A549 (cell line): Measurements from ENCODE around the gene ABHD1.

Experiments
- ELK1 ChIP-seq: fragments of 150-350 bp; IDR thresholded peaks from 2 replicates; pipeline ENCODE4 v1.6.1; 2014; ENCODE audit warnings: low read depth, mild to moderate bottlenecking, low read length
- HOXA7 ChIP-seq: fragments of 250-450 bp; sonication (Bioruptor Pico); IDR thresholded peaks from 2 replicates; pipeline ENCODE4 v1.5.0; 2020; ENCODE audit warnings: mild to moderate bottlenecking, moderate library complexity
- RNF2 ChIP-seq: fragments of 200-600 bp; sonication (generic); IDR thresholded peaks from 2 replicates; pipeline ENCODE4 v1.6.1; 2016; ENCODE audit warnings: low read depth, mild to moderate bottlenecking, antibody characterized with exemption, moderate library complexity, borderline replicate concordance

- no peak for TF ChIP-seq HOXA7 (CRISPR knock-in tag)
- no peak for TF ChIP-seq ELK1
- TF ChIP-seq RNF2: no peak
These were observed 4.5 kb downstream of the ABHD1 start for GRCh38 chr2:27127883-27128667.
